Endothelial cell of umbilical vein (primary cell): ENCODE measurements around the gene KIZ. TPM values are rescaled to one million over a fixed set of nuclear protein-coding genes. Genes with fewer than 3 reads are reported as not detected.

ENCODE experiments used
- BruUV-seq: library from RNA; stranded (reverse); fragments of 400-500 nt; replicated peaks from 2 replicates; lab custom pipeline; 2021; lab: Mats Ljungman, UMichigan
- CTCF ChIA-PET: fragments of 300-600, 350-600 bp; sonication (Branson Sonifier 250); formaldehyde crosslinking; loops from one replicate; lab custom pipeline; 2021; ENCODE audit warnings: antibody characterized with exemption, inconsistent platforms; lab: Charles Lee
- POLR2A ChIA-PET: fragments of 300-600, 350-600 bp; sonication (Branson Sonifier 250); formaldehyde crosslinking; loops from one replicate; lab custom pipeline; 2021; ENCODE audit warnings: antibody characterized with exemption, inconsistent platforms; lab: Charles Lee
- DNase-seq: peaks from one replicate; pipeline ENCODE4 v3.0.0-alpha.2; 2011; ENCODE audit warnings: low read depth, low spot score
- FAIRE-seq: peaks from 2 replicates; lab custom pipeline; 2011; peaks lifted over from hg19 to GRCh38; lab: Jason Lieb, UNC
- H2AFZ ChIP-seq: 2 replicates; pipeline ENCODE4 v1.6.0; 2012; ENCODE audit warnings: low read depth, low read length, control low read depth, inconsistent platforms
- H3K27ac ChIP-seq: 2 replicates; pipeline ENCODE4 v1.5.1; 2011; ENCODE audit warnings: low read depth, mild to moderate bottlenecking, control low read depth, low read length, moderate library complexity; ENCODE audit not compliant: insufficient read depth
- H3K27me3 ChIP-seq, 2 experiments: 2 replicates each; pipeline versions ENCODE4 v1.6.0 to v1.6.1; 2011; ENCODE audit warnings: low read length in 2 of 2, mixed read lengths in 1 of 2; ENCODE audit not compliant: control insufficient read depth in 2 of 2, insufficient read depth in 2 of 2
- H3K36me3 ChIP-seq, 2 experiments: 2 replicates in 1 of 2; 3 replicates in 1 of 2; pipeline ENCODE4 v1.5.1; 2011; ENCODE audit warnings: low read length in 2 of 2, mild to moderate bottlenecking in 1 of 2, moderate library complexity in 1 of 2; ENCODE audit not compliant: control insufficient read depth in 2 of 2, insufficient read depth in 2 of 2; ENCODE audit errors: extremely low read depth in 1 of 2
- H3K4me1 ChIP-seq: 3 replicates; pipeline ENCODE4 v1.5.1; 2011; ENCODE audit warnings: mild to moderate bottlenecking, low read length; ENCODE audit not compliant: control insufficient read depth, insufficient read depth; ENCODE audit errors: extremely low read depth
- H3K4me2 ChIP-seq: 2 replicates; pipeline ENCODE4 v1.6.1; 2011; ENCODE audit warnings: low read length, control low read depth, mixed read lengths; ENCODE audit not compliant: insufficient read depth
- H3K4me3 ChIP-seq, 3 experiments: fragments of 200-600 bp in 1 of 3; sonication (generic), shearing (Covaris generic) in 1 of 3; replicated peaks in 1 of 3; 2 replicates each; pipeline ENCODE4 v1.5.1; 2011 to 2016; ENCODE audit warnings: control low read depth in 3 of 3, low read length in 3 of 3, mild to moderate bottlenecking in 2 of 3, inconsistent platforms in 1 of 3, low read depth in 1 of 3, moderate library complexity in 1 of 3; ENCODE audit not compliant: insufficient read depth in 1 of 3
- H3K79me2 ChIP-seq: 2 replicates; pipeline ENCODE4 v1.6.0; 2012; ENCODE audit warnings: low read length, inconsistent platforms; ENCODE audit not compliant: control insufficient read depth, insufficient read depth
- H3K9ac ChIP-seq: replicated peaks from 2 replicates; pipeline ENCODE3; 2011; ENCODE audit warnings: low read length, control low read depth; ENCODE audit not compliant: insufficient read depth; ENCODE audit errors: extremely low read depth
- H3K9me1 ChIP-seq: replicated peaks from 3 replicates; pipeline ENCODE4 v1.6.0; 2011; ENCODE audit warnings: mild to moderate bottlenecking, low read length; ENCODE audit not compliant: control insufficient read depth, insufficient read depth; ENCODE audit errors: extremely low read depth
- H3K9me3 ChIP-seq: replicated peaks from 2 replicates; pipeline ENCODE4 v1.5.1; 2012; ENCODE audit warnings: low read length, inconsistent platforms; ENCODE audit not compliant: control insufficient read depth, insufficient read depth
- H4K20me1 ChIP-seq: replicated peaks from 2 replicates; pipeline ENCODE3; 2011; ENCODE audit warnings: mild to moderate bottlenecking, low read length; ENCODE audit not compliant: control insufficient read depth, insufficient read depth; ENCODE audit errors: extremely low read depth
- CTCF ChIP-seq, 2 donors: IDR thresholded peaks; 1 replicate in 1 of 2; 2 replicates in 1 of 2; pipeline ENCODE4 v1.5.1; 2011; ENCODE audit warnings: low read length in 2 of 2, mild to moderate bottlenecking in 2 of 2, moderate library complexity in 2 of 2, control low read depth in 1 of 2, inconsistent platforms in 1 of 2, low read depth in 1 of 2; ENCODE audit not compliant: insufficient read depth in 1 of 2; ENCODE audit errors: extremely low read depth in 1 of 2
- EZH2 ChIP-seq: IDR thresholded peaks from 2 replicates; pipeline ENCODE4 v1.6.1; 2012; ENCODE audit warnings: borderline replicate concordance, low read depth, mild to moderate bottlenecking, moderate library complexity, low read length, inconsistent platforms; ENCODE audit not compliant: severe bottlenecking
- FOS ChIP-seq: IDR thresholded peaks from 2 replicates; pipeline ENCODE4 v1.6.1; 2011; ENCODE audit warnings: mild to moderate bottlenecking, low read length, moderate library complexity, borderline replicate concordance; ENCODE audit not compliant: insufficient read depth
- GATA2 ChIP-seq: IDR thresholded peaks from 2 replicates; pipeline ENCODE4 v1.7.0; 2011; ENCODE audit warnings: low read depth, mild to moderate bottlenecking, moderate library complexity, mixed read lengths, low read length; ENCODE audit not compliant: insufficient read length, insufficient read depth
- JUN ChIP-seq: IDR thresholded peaks from 2 replicates; pipeline ENCODE4 v1.6.1; 2011; ENCODE audit warnings: borderline replicate concordance, low read depth; ENCODE audit not compliant: insufficient read length, insufficient read depth
- MAX ChIP-seq: IDR thresholded peaks from 2 replicates; pipeline ENCODE4 v1.6.1; 2011; ENCODE audit not compliant: insufficient read depth, insufficient read length
- MYC ChIP-seq: IDR thresholded peaks from one replicate; pipeline ENCODE4 v1.6.1; 2011; ENCODE audit warnings: mild to moderate bottlenecking, low read depth, low read length
- POLR2A ChIP-seq: IDR thresholded peaks from 2 replicates; pipeline ENCODE4 v1.6.1; 2012; ENCODE audit warnings: low read depth, mild to moderate bottlenecking, control low read depth, low read length
- POLR2AphosphoS5 ChIP-seq: IDR thresholded peaks from 2 replicates; pipeline ENCODE4 v1.6.1; 2012; ENCODE audit warnings: low read depth, mild to moderate bottlenecking, control low read depth, low read length, moderate library complexity; ENCODE audit not compliant: insufficient read depth
- dilution Hi-C: fragments of 300-500 bp; cut with MboI; formaldehyde crosslinking; loops from one replicate; pipeline ENCODE4 v1.15.0; 2019; ENCODE audit warnings: low sequenced_read_pairs; ENCODE audit not compliant: extremely low pct_ligation_motif_present
- intact Hi-C: fragments of 100-400 bp; cut with micrococcal nuclease; formaldehyde crosslinking; loops from one replicate; pipeline ENCODE4 v1.10.0; 2022
- polyA plus RNA-seq, 4 experiments: library from polyadenylated mRNA; depleted of rRNA in 3 of 4; stranded (reverse) in 3 of 4; unstranded in 1 of 4; fragments of >200 nt; gene quantifications; 2 replicates each; pipeline versions ENCODE4 v1.2.1 to v1.2.3, GENCODE V29; 2011 to 2012; ENCODE audit warnings: missing spikeins in 1 of 4
- total RNA-seq: library from RNA; stranded (reverse); gene quantifications from 2 replicates; pipeline ENCODE4 v1.2.3, GENCODE V29; 2021

The KIZ gene
- total and polyA plus RNA-seq, 2 donors (not counting 3 experiments of a cell fraction or from before 2014, with no cell fraction given) = 3.9 to 7.3 TPM

GRCh38 chr20:21181028-21181427, 55.1 kb downstream of the KIZ start:
- no peaks in the 10 kb centered on the region for H3K4me1 ChIP-seq
- H3K79me2 ChIP-seq = no peaks in the 10 kb centered on the region
- no peak overlapping the region for H3K4me3 ChIP-seq
- intact Hi-C loops = no loop called here
- no peak overlapping the region for H3K27ac ChIP-seq
- TF ChIP-seq CTCF (IDR thresholded peaks at IDR 0.05; ENCODE audit: extremely low read depth in 1 of 2, insufficient read depth in 1 of 2, low read depth in 1 of 2, low read length in 2 of 2) (no peak), POLR2A (no peak), FOS (no peak), JUN (no peak)
- no peak overlapping the region for H3K9ac ChIP-seq
- dilution Hi-C loops = no loop called here
- H3K36me3 ChIP-seq = no peaks in the 10 kb centered on the region
- H2AFZ ChIP-seq = no peak overlapping the region
- POLR2A ChIA-PET = no interaction called here
- no peaks in the 10 kb centered on the region for H3K9me3 ChIP-seq
- no peaks in the 10 kb centered on the region for H3K27me3 ChIP-seq
- BruUV-seq = no TSS peak
- DNase-seq (no peak), FAIRE-seq (no peak)
- H3K9me1 ChIP-seq = no peaks in the 10 kb centered on the region
- CTCF ChIA-PET = no interaction called here
- no peak overlapping the region for H3K4me2 ChIP-seq
- H4K20me1 ChIP-seq = no peaks in the 10 kb centered on the region

GRCh38 chr20:21182832-21183563, 57.1 kb downstream of the KIZ start:
- no peak overlapping the region for H3K4me3 ChIP-seq
- BruUV-seq = no TSS peak
- CTCF ChIA-PET = interaction anchor here (0.7 kb wide), 1 partner anchor 134 kb away, joined by 3 read pairs; no protein-coding TSS in a partner anchor
- H2AFZ ChIP-seq = no peak overlapping the region
- no peaks in the 10 kb centered on the region for H3K79me2 ChIP-seq
- H3K9me3 ChIP-seq = no peaks in the 10 kb centered on the region
- TF ChIP-seq POLR2AphosphoS5 (no peak), FOS (no peak), JUN (no peak), CTCF (IDR thresholded peaks at IDR 0.05; ENCODE audit: extremely low read depth in 1 of 2, insufficient read depth in 1 of 2, low read depth in 1 of 2, low read length in 2 of 2) (no peak), GATA2 (no peak), MYC (no peak), EZH2 (no peak), MAX (no peak), POLR2A (no peak)
- H3K27me3 ChIP-seq = no peaks in the 10 kb centered on the region
- FAIRE-seq (no peak), DNase-seq (no peak)
- POLR2A ChIA-PET = no interaction called here
- H3K9ac ChIP-seq = no peak overlapping the region
- no peak overlapping the region for H3K27ac ChIP-seq
- no peaks in the 10 kb centered on the region for H3K36me3 ChIP-seq
- dilution Hi-C loops = no loop called here
- intact Hi-C loops = no loop called here
- no peaks in the 10 kb centered on the region for H4K20me1 ChIP-seq
- H3K4me2 ChIP-seq = no peak overlapping the region
- no peaks in the 10 kb centered on the region for H3K9me1 ChIP-seq
- no peaks in the 10 kb centered on the region for H3K4me1 ChIP-seq
